ENCODE measurements around the gene FRMD4A. TPM values are rescaled to one million over a fixed set of nuclear protein-coding genes. Genes with fewer than 3 reads are reported as not detected.

The FRMD4A gene
- total RNA-seq, 1 experiment from 2014 or later = 19.6 TPM

- Mint-ChIP-seq H3K9me3 (no peaks in the 10 kb centered on the region), H3K27me3 (ENCODE audit: low read depth) (peaks cover 3% of the 10 kb centered on the region; the same call in 1 of the 2 replicates), H3K4me3 (no peak overlapping the region), H3K4me1 (peaks cover 15 to 16% of the 10 kb centered on the region in 2 experiments), H3K36me3 (ENCODE audit: insufficient read depth in 1 of 3, low read depth in 3 of 3) (no peaks in the 10 kb centered on the region), H3K27ac (no peak overlapping the region)
- no peaks in the 10 kb centered on the region for H4K20me1 ChIP-seq (ENCODE audit: control insufficient read depth, insufficient read depth, insufficient read length)
- no peak overlapping the region for H2AK5ac ChIP-seq (ENCODE audit: insufficient read length, low read length)
- H3K9me3 ChIP-seq (ENCODE audit: control insufficient read depth, low read depth, low read length) = no peaks in the 10 kb centered on the region
- no peak overlapping the region for H3K18ac ChIP-seq (ENCODE audit: insufficient read length, low read depth, low read length)
- no peaks in the 10 kb centered on the region for H3K27me3 ChIP-seq (ENCODE audit: insufficient read depth, low read length)
- no peaks in the 10 kb centered on the region for H3K79me2 ChIP-seq (ENCODE audit: insufficient read depth, low read length)
- H3K27ac ChIP-seq (ENCODE audit: insufficient read length, low read depth, low read length) = no peak overlapping the region
- H3K23me2 ChIP-seq (ENCODE audit: insufficient read length, low read depth, low read length, poor library complexity, severe bottlenecking) = no peaks in the 10 kb centered on the region
- H2BK120ac ChIP-seq (ENCODE audit: low read depth, low read length, poor library complexity, severe bottlenecking) = no peak overlapping the region
- H2BK20ac ChIP-seq (ENCODE audit: low read depth, low read length, poor library complexity, severe bottlenecking) = no peak overlapping the region
- no peak for TF ChIP-seq CTCF (conservative IDR thresholded peaks at IDR 0.05)
- no peak overlapping the region for H3K56ac ChIP-seq (ENCODE audit: insufficient read length, low read depth, low read length)
- H2BK15ac ChIP-seq (ENCODE audit: low read depth, low read length) = no peak overlapping the region
- no peak overlapping the region for H4K8ac ChIP-seq (replicated peaks; ENCODE audit: insufficient read length, low read depth, low read length)
- H3K23ac ChIP-seq (ENCODE audit: insufficient read length, low read depth, low read length) = no peak overlapping the region
- no peak overlapping the region for H3T11ph ChIP-seq (ENCODE audit: low read length)
- no peak overlapping the region for H4K5ac ChIP-seq (ENCODE audit: insufficient read length, low read depth, low read length)
- H2BK12ac ChIP-seq (ENCODE audit: insufficient read length, low read depth, low read length) = no peak overlapping the region
- no peaks in the 10 kb centered on the region; the same call in 1 of the 2 replicates for H3K4me1 ChIP-seq (ENCODE audit: insufficient read depth, low read length)
- no peak overlapping the region for H2BK5ac ChIP-seq (ENCODE audit: insufficient read length, low read length)
- peak overlapping the region; percentile 12 for H2AFZ ChIP-seq (ENCODE audit: low read length)
- H3K9ac ChIP-seq (ENCODE audit: extremely low read depth, insufficient read length, low read length) = no peak overlapping the region
- H3K4me2 ChIP-seq (ENCODE audit: insufficient read depth, insufficient read length, low read length) = no peak overlapping the region
- no peak overlapping the region for H3K4ac ChIP-seq (ENCODE audit: low read depth, low read length)
- H3K79me1 ChIP-seq (ENCODE audit: insufficient read depth, low read depth, low read length, poor library complexity, severe bottlenecking) = no peaks in the 10 kb centered on the region
- H4K91ac ChIP-seq (ENCODE audit: insufficient read length, low read depth, low read length) = no peak overlapping the region
- H3K14ac ChIP-seq (ENCODE audit: insufficient read depth, low read length) = no peak overlapping the region
- no peak for DNase-seq
- WGBS (ENCODE audit: extremely low coverage, insufficient read length, low lambda C conversion rate) = no CpG with 5 or more reads among the region's 5 CpGs
Observed at GRCh38 chr10:14162629-14163344, 167.9 kb downstream of the FRMD4A start.

Measured in H9 (cell line).